Karpas-422 (cell line): ENCODE results near the gene CYB5R3. TPM values are rescaled to one million over a fixed set of nuclear protein-coding genes. Genes with fewer than 3 reads are reported as not detected.

Experiments used
- DNase-seq: peaks from one replicate; pipeline ENCODE4 v3.0.0-alpha.2; 2015
- H2AFZ ChIP-seq: fragments of 200-600 bp; sonication (generic); 2 replicates; pipeline ENCODE4 v1.6.1; 2014; ENCODE audit warnings: antibody characterized with exemption, low read length, mixed read lengths
- H3K27ac ChIP-seq: fragments of 200-600 bp; sonication (generic); 2 replicates; pipeline ENCODE4 v1.5.1; 2014; ENCODE audit warnings: mild to moderate bottlenecking, low read length, moderate library complexity
- H3K27me3 ChIP-seq: fragments of 200-600 bp; sonication (generic); 2 replicates; pipeline ENCODE4 v1.6.1; 2014; ENCODE audit warnings: low read length, mixed read lengths
- H3K36me3 ChIP-seq: fragments of 200-600 bp; sonication (generic); 2 replicates; pipeline ENCODE4 v1.6.1; 2014; ENCODE audit warnings: low read length, mixed read lengths; ENCODE audit not compliant: insufficient read depth
- H3K4me1 ChIP-seq: fragments of 200-600 bp; sonication (generic); 2 replicates; pipeline ENCODE4 v1.6.1; 2014; ENCODE audit warnings: mild to moderate bottlenecking, low read length, mixed read lengths
- H3K4me2 ChIP-seq: fragments of 200-600 bp; sonication (generic); 2 replicates; pipeline ENCODE4 v1.6.1; 2014; ENCODE audit warnings: low read length, low read depth, mild to moderate bottlenecking; ENCODE audit not compliant: poor library complexity, severe bottlenecking
- H3K4me3 ChIP-seq: fragments of 200-600 bp; sonication (generic); 2 replicates; pipeline ENCODE4 v1.5.1; 2014; ENCODE audit warnings: mild to moderate bottlenecking, antibody characterized with exemption, low read length, mixed read lengths
- H3K79me2 ChIP-seq: fragments of 200-600 bp; sonication (generic); 2 replicates; pipeline ENCODE4 v1.6.1; 2014; ENCODE audit warnings: mild to moderate bottlenecking, low read length, mixed read lengths
- H3K9ac ChIP-seq: fragments of 200-600 bp; sonication (generic); 2 replicates; pipeline ENCODE4 v1.6.0; 2014; ENCODE audit warnings: low read length
- H3K9me2 ChIP-seq: fragments of 200-600 bp; sonication (generic), shearing (Covaris generic); replicated peaks from 2 replicates; pipeline ENCODE4 v1.6.0; 2014; ENCODE audit warnings: mild to moderate bottlenecking, low read length, moderate library complexity; ENCODE audit not compliant: insufficient read depth
- H3K9me3 ChIP-seq: fragments of 300-700, 200-600 bp; sonication (generic); 2 replicates; pipeline ENCODE4 v1.6.1; 2014; ENCODE audit warnings: low read length, mixed read lengths
- H4K20me1 ChIP-seq: fragments of 200-600 bp; sonication (generic); 2 replicates; pipeline ENCODE4 v1.6.1; 2014; ENCODE audit warnings: mild to moderate bottlenecking, antibody characterized with exemption, low read length, low read depth; ENCODE audit not compliant: insufficient read depth
- total RNA-seq: library from RNA; depleted of rRNA; stranded (reverse); fragments of >200 nt; shearing (Covaris generic); gene quantifications from 2 replicates; pipeline ENCODE4 v1.2.3, GENCODE V29; 2014; ENCODE audit warnings: low replicate concordance

CYB5R3 gene
- total RNA-seq, 1 experiment from 2014 or later: 27.5 TPM

DNA sequence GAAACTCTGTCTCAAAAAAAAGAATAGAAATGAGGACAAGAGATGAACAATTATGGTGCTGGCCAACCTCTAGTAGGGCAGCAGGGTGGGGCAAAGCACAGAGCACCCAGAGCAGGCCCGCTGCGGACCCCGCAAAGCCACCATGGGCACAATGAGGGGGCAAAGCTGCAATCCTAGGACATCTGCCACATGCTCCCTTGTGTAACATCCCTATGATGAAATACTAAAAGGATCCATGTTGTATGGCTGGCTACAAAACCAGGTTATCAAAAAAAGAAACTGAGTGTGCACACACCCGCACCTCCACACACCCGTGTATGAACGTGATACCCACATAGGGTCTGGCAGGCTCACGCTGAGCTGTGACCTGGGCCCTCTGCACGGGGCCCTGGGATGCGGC lies 16.2 kb downstream of the CYB5R3 start:
- Histone ChIP-seq H3K36me3 (no peaks in the 10 kb centered on the region), H3K4me1 (no peaks in the 10 kb centered on the region), H3K9ac (no peak overlapping the region), H3K4me2 (no peak overlapping the region), H4K20me1 (peaks cover 8% of the 10 kb centered on the region; the same call in 1 of the 2 replicates), H3K9me3 (no peaks in the 10 kb centered on the region), H3K27ac (no peak overlapping the region), H3K4me3 (no peak overlapping the region), H3K27me3 (no peaks in the 10 kb centered on the region), H3K79me2 (peaks cover 14% of the 10 kb centered on the region), H2AFZ (no peak overlapping the region), H3K9me2 (no peaks in the 10 kb centered on the region)
- no peak for DNase-seq

DNA sequence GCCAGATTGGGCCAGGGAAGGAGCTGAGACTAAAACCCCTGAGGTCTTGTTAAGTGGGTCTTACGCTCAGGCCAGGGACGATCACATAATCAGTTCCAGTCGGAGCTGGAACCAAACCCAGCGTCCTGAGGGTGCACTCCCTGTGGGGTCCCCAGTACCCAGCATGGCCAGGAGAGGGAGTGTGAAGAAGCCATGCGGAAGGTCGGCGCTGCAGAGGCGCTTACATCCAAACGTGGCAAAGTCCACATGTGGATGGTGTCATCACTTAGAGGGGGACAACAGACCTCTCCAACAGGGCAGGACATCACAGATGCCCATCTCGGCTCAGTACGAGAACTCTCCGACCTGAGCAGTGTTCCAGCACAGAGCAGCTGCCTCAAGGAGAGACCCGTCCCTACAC lies 17.1 kb downstream of the CYB5R3 start:
- H3K4me1 ChIP-seq: no peaks in the 10 kb centered on the region
- DNase-seq: no peak
- no peaks in the 10 kb centered on the region for H3K9me2 ChIP-seq
- no peak overlapping the region for H3K4me2 ChIP-seq
- H3K4me3 ChIP-seq: no peak overlapping the region
- H3K79me2 ChIP-seq: peaks cover 6% of the 10 kb centered on the region
- no peaks in the 10 kb centered on the region for H3K36me3 ChIP-seq
- H3K27me3 ChIP-seq: no peaks in the 10 kb centered on the region
- H3K9ac ChIP-seq: no peak overlapping the region
- H4K20me1 ChIP-seq: peaks cover 4% of the 10 kb centered on the region; the same call in 1 of the 2 replicates
- H3K9me3 ChIP-seq: no peaks in the 10 kb centered on the region
- no peak overlapping the region for H3K27ac ChIP-seq
- no peak overlapping the region for H2AFZ ChIP-seq

DNA sequence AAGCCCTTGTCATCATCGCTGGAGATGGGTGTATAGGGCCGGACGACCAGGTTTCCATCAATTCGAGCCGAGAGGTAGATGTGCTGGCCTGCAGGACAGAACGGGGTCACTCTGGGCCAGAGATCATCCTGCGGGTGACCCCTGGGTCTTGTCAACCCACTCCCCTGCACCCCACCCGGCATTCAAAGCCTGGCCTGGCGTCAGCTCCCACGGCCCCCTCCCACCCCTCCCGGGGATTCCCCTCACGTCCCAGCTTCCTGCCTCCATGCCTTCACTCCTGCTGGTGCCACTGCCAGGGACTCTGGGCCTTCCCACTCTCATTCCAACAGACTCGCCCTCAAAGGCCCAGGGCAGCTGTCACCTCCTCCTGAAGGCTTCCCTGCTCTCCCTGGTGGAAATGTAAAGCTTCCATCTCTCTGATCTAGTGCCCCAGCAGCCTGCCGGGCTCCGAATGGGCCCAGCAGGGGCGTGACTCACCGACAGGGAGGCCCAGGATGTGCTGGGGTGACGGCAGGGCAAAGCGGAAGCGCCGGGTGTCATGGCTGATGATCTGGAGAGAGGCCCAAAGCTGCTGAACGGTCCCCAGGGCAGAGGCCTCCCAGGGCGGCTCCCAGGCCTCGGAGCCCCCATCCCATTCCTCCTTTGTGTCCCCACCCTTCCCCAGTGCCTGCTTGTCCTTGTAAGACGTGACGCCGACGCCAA lies 18.1 kb downstream of the CYB5R3 start:
- Histone ChIP-seq H3K4me2 (no peak overlapping the region), H3K36me3 (no peaks in the 10 kb centered on the region), H3K9me2 (no peaks in the 10 kb centered on the region), H3K79me2 (peaks cover 3% of the 10 kb centered on the region; the same call in 1 of the 2 replicates), H3K9me3 (no peaks in the 10 kb centered on the region), H3K27me3 (no peaks in the 10 kb centered on the region), H3K27ac (no peak overlapping the region), H3K4me1 (no peaks in the 10 kb centered on the region), H3K4me3 (no peak overlapping the region), H2AFZ (no peak overlapping the region), H4K20me1 (no peaks in the 10 kb centered on the region), H3K9ac (no peak overlapping the region)
- no peak for DNase-seq

DNA sequence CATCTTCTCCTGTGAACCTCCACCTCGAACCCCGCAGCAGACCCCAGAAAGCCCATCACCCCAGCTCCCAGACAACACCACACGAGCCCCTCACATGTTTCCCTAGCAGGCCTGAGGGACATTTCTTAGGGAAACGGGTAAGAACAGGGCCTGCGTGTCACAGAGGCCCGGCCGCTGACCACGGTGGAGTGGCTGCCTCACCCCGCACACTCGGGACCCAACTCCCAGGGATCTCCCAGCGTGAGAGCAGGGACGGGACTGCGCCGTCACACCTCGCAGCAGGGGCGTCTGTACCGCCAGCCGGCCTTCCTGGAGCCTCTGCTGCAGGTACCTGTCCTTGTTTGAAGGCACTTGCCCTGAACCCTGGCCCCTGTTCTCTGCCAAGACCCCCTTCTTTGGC lies 19.0 kb downstream of the CYB5R3 start:
- H3K4me2 ChIP-seq: no peak overlapping the region
- no peaks in the 10 kb centered on the region for H4K20me1 ChIP-seq
- no peak overlapping the region for H3K4me3 ChIP-seq
- H3K27ac ChIP-seq: no peak overlapping the region
- no peak overlapping the region for H2AFZ ChIP-seq
- no peaks in the 10 kb centered on the region for H3K9me2 ChIP-seq
- H3K9ac ChIP-seq: no peak overlapping the region
- H3K27me3 ChIP-seq: no peaks in the 10 kb centered on the region
- no peaks in the 10 kb centered on the region for H3K79me2 ChIP-seq
- DNase-seq: no peak
- no peaks in the 10 kb centered on the region for H3K4me1 ChIP-seq
- H3K9me3 ChIP-seq: no peaks in the 10 kb centered on the region
- no peaks in the 10 kb centered on the region for H3K36me3 ChIP-seq

DNA sequence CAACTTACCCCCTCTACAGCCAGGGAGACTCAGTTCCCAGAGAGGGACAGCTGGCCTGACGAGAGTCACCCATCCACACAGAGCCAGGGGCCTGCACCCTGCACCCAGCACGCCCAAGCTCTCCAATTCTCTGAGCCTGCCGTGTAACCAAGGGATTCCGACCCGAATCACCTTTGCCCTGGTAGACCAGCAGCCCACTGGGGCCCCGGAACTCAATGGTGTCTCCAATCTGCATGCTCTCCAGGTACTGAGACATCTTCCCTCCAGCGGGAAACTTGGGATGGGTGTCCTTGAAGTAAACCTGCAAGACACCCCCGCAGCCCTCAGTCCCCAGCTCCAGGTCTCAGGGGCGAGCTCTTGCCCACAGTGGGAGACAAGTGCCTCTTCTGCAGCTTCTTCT lies 21.2 kb downstream of the CYB5R3 start:
- Histone ChIP-seq H3K27me3 (no peaks in the 10 kb centered on the region), H3K4me2 (no peak overlapping the region), H4K20me1 (no peaks in the 10 kb centered on the region), H3K4me1 (peaks cover 14% of the 10 kb centered on the region), H2AFZ (no peak overlapping the region), H3K4me3 (no peak overlapping the region), H3K27ac (no peak overlapping the region), H3K36me3 (no peaks in the 10 kb centered on the region), H3K9me2 (no peaks in the 10 kb centered on the region), H3K9me3 (no peaks in the 10 kb centered on the region), H3K9ac (no peak overlapping the region), H3K79me2 (no peaks in the 10 kb centered on the region)
- DNase-seq: no peak

DNA sequence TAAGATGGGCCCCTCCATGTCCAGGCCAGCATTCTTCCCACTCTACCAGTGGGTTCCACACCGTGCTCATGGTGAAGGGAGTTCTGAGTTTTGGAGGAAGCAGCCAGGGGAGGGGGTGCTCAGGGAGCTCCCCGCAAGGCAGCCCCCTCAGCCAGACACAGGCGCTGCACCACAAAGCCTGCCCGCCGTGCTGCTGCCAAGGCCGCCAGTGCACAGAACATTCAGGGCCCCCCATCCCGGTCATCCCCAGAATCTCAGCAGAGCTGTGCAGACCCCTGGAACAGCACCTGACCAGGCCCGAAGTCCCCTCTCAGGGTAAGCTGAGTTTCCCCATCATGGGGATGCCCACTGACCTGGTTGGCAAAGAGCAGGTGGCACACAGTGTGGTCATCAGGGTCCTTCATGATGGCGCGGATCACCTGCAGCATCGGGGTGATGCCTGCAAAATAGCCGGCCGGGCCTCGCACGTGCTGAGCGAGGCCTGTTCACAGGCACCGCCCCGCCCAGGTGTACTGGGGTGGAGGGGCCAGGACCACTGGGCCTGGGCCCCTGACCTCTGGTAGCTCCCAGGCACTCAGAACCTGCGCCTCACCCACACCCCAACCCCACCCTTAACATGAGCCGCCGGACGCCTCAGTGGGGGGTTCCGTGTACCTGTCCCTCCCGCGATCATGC lies 22.1 kb downstream of the CYB5R3 start:
- Histone ChIP-seq H3K4me2 (no peak overlapping the region), H3K27me3 (no peaks in the 10 kb centered on the region), H4K20me1 (no peaks in the 10 kb centered on the region), H3K9me2 (no peaks in the 10 kb centered on the region), H3K9me3 (no peaks in the 10 kb centered on the region), H3K4me3 (no peak overlapping the region), H2AFZ (no peak overlapping the region), H3K4me1 (peaks cover 16% of the 10 kb centered on the region), H3K79me2 (no peaks in the 10 kb centered on the region), H3K36me3 (no peaks in the 10 kb centered on the region), H3K27ac (no peak overlapping the region), H3K9ac (no peak overlapping the region)
- DNase-seq: no peak

DNA sequence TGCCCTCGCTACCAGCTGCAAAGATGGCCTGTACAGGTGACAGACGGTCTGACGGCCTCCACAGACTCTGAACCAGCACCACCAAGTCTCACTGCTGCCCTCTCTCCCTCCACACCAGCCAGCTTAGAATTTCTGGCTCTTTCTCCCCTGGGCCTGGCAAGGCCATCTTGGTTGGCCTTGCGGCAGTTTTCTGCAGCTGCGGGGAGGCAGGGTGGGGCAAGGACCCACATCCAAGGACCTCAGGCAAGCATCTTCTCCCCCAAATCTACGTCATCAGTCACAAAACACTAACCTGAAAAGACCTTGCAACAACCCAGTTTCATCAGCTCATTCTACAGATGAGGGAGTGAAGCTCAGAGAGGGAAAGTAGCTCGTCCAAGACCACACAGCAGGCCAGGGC lies 22.8 kb downstream of the CYB5R3 start:
- Histone ChIP-seq H3K79me2 (no peaks in the 10 kb centered on the region), H3K9me2 (no peaks in the 10 kb centered on the region), H3K4me2 (no peak overlapping the region), H3K27ac (no peak overlapping the region), H3K27me3 (no peaks in the 10 kb centered on the region), H3K9me3 (no peaks in the 10 kb centered on the region), H3K36me3 (no peaks in the 10 kb centered on the region), H3K4me1 (peaks cover 16% of the 10 kb centered on the region), H4K20me1 (no peaks in the 10 kb centered on the region), H3K9ac (no peak overlapping the region), H2AFZ (no peak overlapping the region), H3K4me3 (no peak overlapping the region)
- DNase-seq: no peak

DNA sequence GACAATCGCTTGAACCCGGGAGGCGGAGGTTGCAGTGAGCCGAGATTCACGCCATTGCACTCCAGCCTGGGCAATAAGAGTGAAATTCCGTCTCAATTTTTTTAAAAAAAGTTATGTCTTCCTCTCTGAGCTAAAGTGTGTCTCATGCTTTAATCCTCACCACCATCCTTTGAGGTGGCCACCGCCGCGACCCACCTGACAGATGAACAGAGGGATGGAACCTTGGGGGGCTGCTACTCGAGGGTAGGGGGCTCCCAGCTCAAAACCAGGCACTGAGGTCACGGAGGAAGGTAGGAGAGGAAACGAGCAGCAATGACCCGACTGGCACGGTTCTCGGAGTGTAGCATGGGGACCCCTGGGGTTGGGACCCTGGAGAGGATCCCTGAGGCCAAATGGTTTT lies 23.8 kb downstream of the CYB5R3 start:
- peaks cover 16% of the 10 kb centered on the region for H3K4me1 ChIP-seq
- H3K9ac ChIP-seq: no peak overlapping the region
- no peak overlapping the region for H3K4me2 ChIP-seq
- H3K9me3 ChIP-seq: no peaks in the 10 kb centered on the region
- no peaks in the 10 kb centered on the region for H3K9me2 ChIP-seq
- no peak for DNase-seq
- H3K27ac ChIP-seq: no peak overlapping the region
- no peak overlapping the region for H3K4me3 ChIP-seq
- H2AFZ ChIP-seq: no peak overlapping the region
- H4K20me1 ChIP-seq: no peaks in the 10 kb centered on the region
- H3K79me2 ChIP-seq: no peaks in the 10 kb centered on the region
- no peaks in the 10 kb centered on the region for H3K27me3 ChIP-seq
- H3K36me3 ChIP-seq: no peaks in the 10 kb centered on the region
